ENCODE data around the gene ZKSCAN5.

- TF ChIP-seq POLR2AphosphoS5 (IDR thresholded peaks at IDR 0.05; ENCODE audit: low read depth, low read length) (no peak), TAF1 (IDR thresholded peaks at IDR 0.05; ENCODE audit: borderline replicate concordance, insufficient read depth, low read length) (no peak), SIN3A (IDR thresholded peaks at IDR 0.05; ENCODE audit: borderline replicate concordance, insufficient read depth, low read length) (no peak)
Measured at GRCh38 chr7:99560834-99561736, 56.6 kb downstream of the ZKSCAN5 start.
